Osteocyte (in vitro differentiated cells): Measurements from ENCODE around the gene PCDHA11. TPM values are rescaled to one million over a fixed set of nuclear protein-coding genes. Genes with fewer than 3 reads are reported as not detected.
"Not testable (repeated sequence)": the region's sequence is repeated elsewhere in the genome, so short reads cannot be mapped to it uniquely, and the experiment has no call there.

Experiments
- DNase-seq: peaks from one replicate; pipeline ENCODE4 v3.0.0; 2021; ENCODE audit warnings: mixed read lengths; ENCODE audit not compliant: unreplicated experiment; ENCODE audit errors: extremely low spot score
- H3K27ac Mint-ChIP-seq: one replicate; pipeline ENCODE4 v1.8.0; 2021; ENCODE audit warnings: mild to moderate bottlenecking, mixed read lengths; ENCODE audit not compliant: unreplicated experiment
- H3K27me3 Mint-ChIP-seq: one replicate; pipeline ENCODE4 v1.8.0; 2021; ENCODE audit warnings: mixed read lengths; ENCODE audit not compliant: unreplicated experiment
- H3K36me3 Mint-ChIP-seq: one replicate; pipeline ENCODE4 v1.8.0; 2021; ENCODE audit warnings: mixed read lengths; ENCODE audit not compliant: unreplicated experiment
- H3K4me1 Mint-ChIP-seq: one replicate; pipeline ENCODE4 v1.8.0; 2021; ENCODE audit warnings: mixed read lengths; ENCODE audit not compliant: unreplicated experiment
- H3K4me3 Mint-ChIP-seq: one replicate; pipeline ENCODE4 v1.8.0; 2021; ENCODE audit warnings: mild to moderate bottlenecking, moderate library complexity, mixed read lengths; ENCODE audit not compliant: unreplicated experiment
- H3K9me3 Mint-ChIP-seq: one replicate; pipeline ENCODE4 v1.8.0; 2021; ENCODE audit warnings: mixed read lengths; ENCODE audit not compliant: unreplicated experiment
- total RNA-seq: library from RNA; stranded (reverse); gene quantifications from 2 replicates; pipeline ENCODE4 v1.2.1, GENCODE V29; 2021
- TF ChIP-seq, protein P1 (sequence below): fragments of 200-600 bp; sonication (generic); IDR thresholded peaks from 2 replicates; pipeline ENCODE4 v1.5.0; 2021; ENCODE audit warnings: antibody characterized with exemption, mild to moderate bottlenecking, moderate library complexity

The PCDHA11 gene
- total RNA-seq, 1 donor from 2014 or later, result 7.2 TPM

DNA sequence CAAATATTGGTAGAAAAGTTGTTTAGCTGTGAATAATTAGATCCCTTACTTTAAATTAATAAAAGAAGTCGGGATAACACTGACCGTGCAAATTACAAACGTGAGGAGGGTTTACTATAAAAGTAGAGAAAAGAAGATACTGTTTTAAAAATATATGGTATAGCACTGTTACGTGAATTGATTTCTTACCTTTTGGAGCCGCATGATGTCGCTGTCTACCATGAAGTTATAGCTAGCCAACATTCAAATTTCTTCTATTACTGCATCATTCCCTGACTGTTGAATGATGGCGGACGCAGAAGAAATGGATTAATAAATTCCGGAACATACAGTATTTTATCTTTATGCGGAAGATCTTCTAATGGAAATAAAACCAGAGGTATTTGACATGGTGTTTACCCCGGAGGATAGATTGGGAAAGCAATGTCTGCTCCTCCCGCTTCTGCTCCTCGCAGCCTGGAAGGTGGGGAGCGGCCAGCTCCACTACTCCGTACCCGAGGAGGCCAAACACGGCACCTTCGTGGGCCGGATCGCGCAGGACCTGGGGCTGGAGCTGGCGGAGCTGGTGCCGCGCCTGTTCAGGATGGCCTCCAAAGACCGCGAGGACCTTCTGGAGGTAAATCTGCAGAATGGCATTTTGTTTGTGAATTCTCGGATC lies 40.9 kb upstream of the PCDHA11 start, which contains the start of gene PCDHA6:
PCDHA6 (plus strand) TSS at position 257 of the 658 bp plus-strand sequence; CDS start at position 389, 132 bp downstream.
- no peak for DNase-seq
- no peaks in the 10 kb centered on the region for H3K27me3 Mint-ChIP-seq

DNA sequence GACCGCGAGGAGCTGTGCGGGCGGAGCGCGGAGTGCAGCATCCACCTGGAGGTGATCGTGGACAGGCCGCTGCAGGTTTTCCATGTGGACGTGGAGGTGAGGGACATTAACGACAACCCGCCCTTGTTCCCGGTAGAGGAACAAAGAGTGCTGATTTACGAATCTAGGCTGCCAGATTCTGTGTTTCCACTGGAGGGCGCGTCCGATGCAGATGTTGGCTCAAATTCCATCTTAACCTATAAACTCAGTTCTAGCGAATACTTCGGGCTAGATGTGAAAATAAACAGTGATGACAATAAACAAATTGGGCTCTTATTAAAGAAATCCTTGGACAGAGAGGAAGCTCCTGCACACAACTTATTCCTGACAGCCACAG lies 40.4 kb upstream of the PCDHA11 start:
- TF ChIP-seq, protein P1, sequence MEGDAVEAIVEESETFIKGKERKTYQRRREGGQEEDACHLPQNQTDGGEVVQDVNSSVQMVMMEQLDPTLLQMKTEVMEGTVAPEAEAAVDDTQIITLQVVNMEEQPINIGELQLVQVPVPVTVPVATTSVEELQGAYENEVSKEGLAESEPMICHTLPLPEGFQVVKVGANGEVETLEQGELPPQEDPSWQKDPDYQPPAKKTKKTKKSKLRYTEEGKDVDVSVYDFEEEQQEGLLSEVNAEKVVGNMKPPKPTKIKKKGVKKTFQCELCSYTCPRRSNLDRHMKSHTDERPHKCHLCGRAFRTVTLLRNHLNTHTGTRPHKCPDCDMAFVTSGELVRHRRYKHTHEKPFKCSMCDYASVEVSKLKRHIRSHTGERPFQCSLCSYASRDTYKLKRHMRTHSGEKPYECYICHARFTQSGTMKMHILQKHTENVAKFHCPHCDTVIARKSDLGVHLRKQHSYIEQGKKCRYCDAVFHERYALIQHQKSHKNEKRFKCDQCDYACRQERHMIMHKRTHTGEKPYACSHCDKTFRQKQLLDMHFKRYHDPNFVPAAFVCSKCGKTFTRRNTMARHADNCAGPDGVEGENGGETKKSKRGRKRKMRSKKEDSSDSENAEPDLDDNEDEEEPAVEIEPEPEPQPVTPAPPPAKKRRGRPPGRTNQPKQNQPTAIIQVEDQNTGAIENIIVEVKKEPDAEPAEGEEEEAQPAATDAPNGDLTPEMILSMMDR, result peak; percentile 52
- DNase-seq, result no peak
- Mint-ChIP-seq H3K4me3 (peak overlapping the region; percentile 87), H3K27me3 (no peaks in the 10 kb centered on the region), H3K36me3 (peaks cover 24% of the 10 kb centered on the region), H3K4me1 (peaks cover 14% of the 10 kb centered on the region), H3K9me3 (peaks cover 14% of the 10 kb centered on the region), H3K27ac (peak overlapping the region; percentile 89)

More for the DNA sequence above, 40.9 kb upstream of the PCDHA11 start, which contains the start of gene PCDHA6:
- H3K9me3 Mint-ChIP-seq, result peaks cover 11% of the 10 kb centered on the region
- H3K4me1 Mint-ChIP-seq, result peaks cover 14% of the 10 kb centered on the region
- peaks cover 21% of the 10 kb centered on the region for H3K36me3 Mint-ChIP-seq
- TF ChIP-seq, protein P1, result peak; percentile 63
- peak within 1 kb of the TSS; percentile 87 for H3K4me3 Mint-ChIP-seq
- H3K27ac Mint-ChIP-seq, result peak within 1 kb of the TSS; percentile 89

DNA sequence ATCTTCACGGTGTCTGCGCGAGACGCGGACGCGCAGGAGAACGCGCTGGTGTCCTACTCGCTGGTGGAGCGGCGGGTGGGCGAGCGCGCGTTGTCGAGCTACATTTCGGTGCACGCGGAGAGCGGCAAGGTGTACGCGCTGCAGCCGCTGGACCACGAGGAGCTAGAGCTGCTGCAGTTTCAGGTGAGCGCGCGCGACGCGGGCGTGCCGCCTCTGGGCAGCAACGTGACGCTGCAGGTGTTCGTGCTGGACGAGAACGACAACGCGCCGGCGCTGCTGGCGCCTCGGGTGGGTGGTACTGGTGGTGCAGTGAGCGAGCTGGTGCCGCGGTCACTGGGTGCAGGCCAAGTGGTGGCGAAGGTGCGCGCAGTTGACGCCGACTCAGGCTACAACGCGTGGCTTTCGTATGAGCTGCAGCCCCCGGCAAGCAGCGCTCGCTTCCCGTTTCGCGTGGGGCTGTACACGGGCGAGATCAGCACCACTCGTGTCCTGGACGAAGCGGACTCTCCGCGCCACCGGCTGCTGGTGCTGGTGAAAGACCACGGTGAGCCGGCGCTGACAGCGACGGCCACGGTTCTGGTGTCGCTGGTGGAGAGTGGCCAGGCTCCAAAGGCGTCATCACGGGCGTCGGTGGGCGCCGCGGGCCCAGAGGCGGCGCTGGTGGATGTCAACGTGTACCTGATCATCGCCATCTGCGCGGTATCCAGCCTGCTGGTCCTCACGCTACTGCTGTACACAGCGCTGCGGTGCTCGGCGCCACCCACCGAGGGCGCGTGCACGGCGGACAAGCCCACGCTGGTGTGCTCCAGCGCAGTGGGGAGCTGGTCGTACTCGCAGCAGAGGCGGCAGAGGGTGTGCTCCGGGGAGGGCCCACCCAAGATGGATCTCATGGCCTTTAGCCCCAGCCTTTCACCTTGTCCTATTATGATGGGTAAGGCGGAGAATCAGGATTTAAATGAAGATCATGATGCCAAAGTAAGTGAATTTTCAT lies 39.0 kb upstream of the PCDHA11 start:
- not testable (repeated sequence) for H3K4me3 Mint-ChIP-seq, H3K27me3 Mint-ChIP-seq, H3K27ac Mint-ChIP-seq, DNase-seq
- H3K9me3 Mint-ChIP-seq, result peaks cover 20% of the 10 kb centered on the region
- peaks cover 27% of the 10 kb centered on the region for H3K36me3 Mint-ChIP-seq
- H3K4me1 Mint-ChIP-seq, result peaks cover 14% of the 10 kb centered on the region

DNA sequence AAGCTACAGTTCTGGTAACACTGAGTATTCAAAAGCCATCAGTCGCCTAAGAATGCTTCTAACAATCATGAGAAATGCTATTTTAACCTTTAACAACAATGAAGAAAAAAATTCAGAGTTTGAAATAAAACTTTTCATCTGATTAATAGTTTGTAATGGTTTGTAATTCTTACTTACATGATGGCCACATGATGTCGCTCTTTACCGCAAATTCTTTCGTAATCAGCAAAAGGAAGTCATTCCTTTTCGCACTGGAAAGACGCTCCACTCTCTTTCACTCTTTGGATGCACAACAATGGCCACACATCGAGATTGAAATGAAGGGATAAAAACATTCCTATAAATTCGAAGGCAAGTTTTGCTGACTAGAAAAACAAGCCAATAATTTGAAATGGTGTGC lies 34.8 kb upstream of the PCDHA11 start, which contains the start of gene PCDHA7:
PCDHA7 (plus strand) TSS at position 277 of the 400 bp plus-strand sequence; CDS start at position 392, 115 bp downstream.
- DNase-seq, result no peak
- Mint-ChIP-seq H3K36me3 (peaks cover 22% of the 10 kb centered on the region), H3K27ac (no peak within 1 kb of the TSS), H3K9me3 (peaks cover 20% of the 10 kb centered on the region), H3K4me3 (no peak within 1 kb of the TSS), H3K27me3 (no peaks in the 10 kb centered on the region), H3K4me1 (peaks cover 6% of the 10 kb centered on the region)
- TF ChIP-seq, protein P1, result no peak

DNA sequence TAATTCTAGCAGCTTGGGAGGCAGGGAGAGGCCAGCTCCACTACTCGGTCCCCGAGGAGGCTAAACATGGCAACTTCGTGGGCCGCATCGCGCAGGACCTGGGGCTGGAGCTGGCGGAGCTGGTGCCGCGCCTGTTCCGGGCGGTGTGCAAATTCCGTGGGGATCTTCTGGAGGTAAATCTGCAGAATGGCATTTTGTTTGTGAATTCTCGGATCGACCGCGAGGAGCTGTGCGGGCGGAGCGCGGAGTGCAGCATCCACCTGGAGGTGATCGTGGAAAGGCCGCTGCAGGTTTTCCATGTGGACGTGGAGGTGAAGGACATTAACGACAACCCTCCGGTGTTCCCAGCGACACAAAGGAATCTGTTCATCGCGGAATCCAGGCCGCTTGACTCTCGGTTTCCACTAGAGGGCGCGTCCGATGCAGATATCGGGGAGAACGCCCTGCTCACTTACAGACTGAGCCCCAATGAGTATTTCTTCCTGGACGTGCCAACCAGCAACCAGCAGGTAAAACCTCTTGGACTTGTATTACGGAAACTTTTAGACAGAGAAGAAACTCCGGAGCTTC lies 34.2 kb upstream of the PCDHA11 start:
- H3K27ac Mint-ChIP-seq, H3K27me3 Mint-ChIP-seq, DNase-seq, H3K4me1 Mint-ChIP-seq, H3K4me3 Mint-ChIP-seq: not testable (repeated sequence)
- Mint-ChIP-seq H3K9me3 (peaks cover 20% of the 10 kb centered on the region), H3K36me3 (peaks cover 22% of the 10 kb centered on the region)
